ENCODE measurements around the gene ZNF106.

- TF ChIP-seq, protein P1, sequence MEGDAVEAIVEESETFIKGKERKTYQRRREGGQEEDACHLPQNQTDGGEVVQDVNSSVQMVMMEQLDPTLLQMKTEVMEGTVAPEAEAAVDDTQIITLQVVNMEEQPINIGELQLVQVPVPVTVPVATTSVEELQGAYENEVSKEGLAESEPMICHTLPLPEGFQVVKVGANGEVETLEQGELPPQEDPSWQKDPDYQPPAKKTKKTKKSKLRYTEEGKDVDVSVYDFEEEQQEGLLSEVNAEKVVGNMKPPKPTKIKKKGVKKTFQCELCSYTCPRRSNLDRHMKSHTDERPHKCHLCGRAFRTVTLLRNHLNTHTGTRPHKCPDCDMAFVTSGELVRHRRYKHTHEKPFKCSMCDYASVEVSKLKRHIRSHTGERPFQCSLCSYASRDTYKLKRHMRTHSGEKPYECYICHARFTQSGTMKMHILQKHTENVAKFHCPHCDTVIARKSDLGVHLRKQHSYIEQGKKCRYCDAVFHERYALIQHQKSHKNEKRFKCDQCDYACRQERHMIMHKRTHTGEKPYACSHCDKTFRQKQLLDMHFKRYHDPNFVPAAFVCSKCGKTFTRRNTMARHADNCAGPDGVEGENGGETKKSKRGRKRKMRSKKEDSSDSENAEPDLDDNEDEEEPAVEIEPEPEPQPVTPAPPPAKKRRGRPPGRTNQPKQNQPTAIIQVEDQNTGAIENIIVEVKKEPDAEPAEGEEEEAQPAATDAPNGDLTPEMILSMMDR (conservative IDR thresholded peaks at IDR 0.05; ENCODE audit: low read depth, low read length) = no peak
- no peak for TF ChIP-seq RAD21 (IDR thresholded peaks at IDR 0.05; ENCODE audit: low read length)
Measured at GRCh38 chr15:42495361-42496212, 4.6 kb upstream of the ZNF106 start, which contains the start of gene SNAP23.
